Activated CD8-positive, alpha-beta T cell treated with anti-CD3 and anti-CD28 coated beads for 36 hours (primary cell): ENCODE data around the gene PTPRN2. TPM values are rescaled to one million over a fixed set of nuclear protein-coding genes. Genes with fewer than 3 reads are reported as not detected.
"Not testable (repeated sequence)": the region's sequence is repeated elsewhere in the genome, so short reads cannot be mapped to it uniquely, and the experiment has no call there.

Experiments used
- ATAC-seq: fragments of 200-7000 bp; cut with Tn5 transposase; one replicate; pipeline ENCODE4 v1.10.0; 2021; ENCODE audit warnings: mild to moderate bottlenecking, moderate library complexity
- CTCF ChIA-PET: fragments of 350-600 bp; sonication (Branson Sonifier 250); formaldehyde crosslinking; loops from one replicate; lab custom pipeline; 2021; ENCODE audit warnings: antibody characterized with exemption; lab: Charles Lee
- POLR2A ChIA-PET: fragments of 350-600 bp; sonication (Branson Sonifier 250); formaldehyde crosslinking; loops from one replicate; lab custom pipeline; 2021; ENCODE audit warnings: antibody characterized with exemption; lab: Charles Lee
- DNase-seq: peaks from one replicate; pipeline ENCODE4 v3.0.0-alpha.2; 2020
- H3K27ac Mint-ChIP-seq: one replicate; pipeline ENCODE4 v1.8.0; 2021; ENCODE audit warnings: mild to moderate bottlenecking, mixed read lengths
- H3K27me3 Mint-ChIP-seq: one replicate; pipeline ENCODE4 v1.8.0; 2021; ENCODE audit warnings: mixed read lengths
- H3K36me3 Mint-ChIP-seq: one replicate; pipeline ENCODE4 v1.8.0; 2021; ENCODE audit warnings: low read depth, mixed read lengths
- H3K4me1 Mint-ChIP-seq: one replicate; pipeline ENCODE4 v1.8.0; 2021; ENCODE audit warnings: low read depth, mixed read lengths
- H3K4me3 Mint-ChIP-seq: one replicate; pipeline ENCODE4 v1.8.0; 2021; ENCODE audit warnings: mild to moderate bottlenecking, moderate library complexity, mixed read lengths
- H3K9me3 Mint-ChIP-seq: one replicate; pipeline ENCODE4 v1.8.0; 2021; ENCODE audit warnings: mixed read lengths
- CTCF ChIP-seq: fragments of 200-600 bp; IDR thresholded peaks from one replicate; pipeline ENCODE4 v1.8.0; 2022; ENCODE audit warnings: antibody characterized with exemption, mild to moderate bottlenecking
- intact Hi-C: fragments of 100-400 bp; cut with micrococcal nuclease; formaldehyde crosslinking; loops from one replicate; pipeline ENCODE4 v1.10.0; 2022
- total RNA-seq, 2 experiments: library from RNA; stranded (reverse); gene quantifications; one replicate each; pipeline ENCODE4 v1.2.3, GENCODE V29; 2021

The PTPRN2 gene
- total RNA-seq, 2 experiments from 2014 or later: 0.49 to 0.65 TPM

GRCh38 chr7:158516524-158516923 lies 71.1 kb downstream of the PTPRN2 start:
- intact Hi-C loops: no loop called here

GRCh38 chr7:158512869-158513268 lies 74.8 kb downstream of the PTPRN2 start:
- no peak overlapping the region for H3K27ac Mint-ChIP-seq
- no peaks in the 10 kb centered on the region for H3K4me1 Mint-ChIP-seq
- POLR2A ChIA-PET: no interaction called here
- DNase-seq: no peak
- TF ChIP-seq CTCF: no peak
- no peak overlapping the region for H3K4me3 Mint-ChIP-seq
- H3K27me3 Mint-ChIP-seq: peaks cover 2% of the 10 kb centered on the region
- intact Hi-C loops: no loop called here
- no peaks in the 10 kb centered on the region for H3K36me3 Mint-ChIP-seq
- ATAC-seq: no peak
- CTCF ChIA-PET: interaction anchor here (0.7 kb wide), 1 partner anchor 82 kb away, joined by 3 read pairs; no protein-coding TSS in a partner anchor
- H3K9me3 Mint-ChIP-seq: peaks cover 17% of the 10 kb centered on the region

More at GRCh38 chr7:158516524-158516923, 71.1 kb downstream of the PTPRN2 start:
- Mint-ChIP-seq H3K27ac (no peak overlapping the region), H3K36me3 (no peaks in the 10 kb centered on the region), H3K4me3 (no peak overlapping the region), H3K4me1 (no peaks in the 10 kb centered on the region), H3K27me3 (peaks cover 2% of the 10 kb centered on the region), H3K9me3 (peaks cover 12% of the 10 kb centered on the region)
- DNase-seq: no peak
- POLR2A ChIA-PET: no interaction called here
- TF ChIP-seq CTCF: no peak
- no peak for ATAC-seq
- CTCF ChIA-PET: no interaction called here

- no peaks in the 10 kb centered on the region for H3K36me3 Mint-ChIP-seq
- ChIA-PET POLR2A (no interaction called here), CTCF (no interaction called here)
- no peak overlapping the region for H3K27ac Mint-ChIP-seq
- ATAC-seq (no peak), DNase-seq (no peak)
- peaks cover 17% of the 10 kb centered on the region for H3K9me3 Mint-ChIP-seq
- no peak overlapping the region for H3K4me3 Mint-ChIP-seq
- H3K4me1 Mint-ChIP-seq: no peaks in the 10 kb centered on the region
- no peak for TF ChIP-seq CTCF
- intact Hi-C loops: no loop called here
- no peaks in the 10 kb centered on the region for H3K27me3 Mint-ChIP-seq
Measured at GRCh38 chr7:158512042-158512441, 75.6 kb downstream of the PTPRN2 start.

GRCh38 chr7:158508802-158509385 lies 78.7 kb downstream of the PTPRN2 start:
- no peak for TF ChIP-seq CTCF
- no peaks in the 10 kb centered on the region for H3K36me3 Mint-ChIP-seq
- DNase-seq: no peak

GRCh38 chr7:158508321-158508720 lies 79.3 kb downstream of the PTPRN2 start:
- ATAC-seq, H3K4me1 Mint-ChIP-seq, intact Hi-C loops: not testable (repeated sequence)

More at GRCh38 chr7:158508802-158509385, 78.7 kb downstream of the PTPRN2 start:
- H3K27me3 Mint-ChIP-seq: no peaks in the 10 kb centered on the region
- H3K4me3 Mint-ChIP-seq: no peak overlapping the region
- no peaks in the 10 kb centered on the region for H3K4me1 Mint-ChIP-seq
- H3K27ac Mint-ChIP-seq: no peak overlapping the region
- intact Hi-C loops: no loop called here
- CTCF ChIA-PET: no interaction called here
- POLR2A ChIA-PET: interaction anchor here (0.9 kb wide), 1 partner anchor 142 kb away, joined by 3 read pairs; no protein-coding TSS in a partner anchor
- peaks cover 17% of the 10 kb centered on the region for H3K9me3 Mint-ChIP-seq
- no peak for ATAC-seq

More at GRCh38 chr7:158508321-158508720, 79.3 kb downstream of the PTPRN2 start:
- POLR2A ChIA-PET: interaction anchor here (0.9 kb wide), 1 partner anchor 141 kb away, joined by 3 read pairs; no protein-coding TSS in a partner anchor
- CTCF ChIA-PET, H3K27ac Mint-ChIP-seq, H3K36me3 Mint-ChIP-seq, DNase-seq, H3K4me3 Mint-ChIP-seq, H3K27me3 Mint-ChIP-seq: not testable (repeated sequence)
- peaks cover 17% of the 10 kb centered on the region for H3K9me3 Mint-ChIP-seq
